ENCODE measurements around the gene FAM72B.
"Not testable (repeated sequence)": the region's sequence is repeated elsewhere in the genome, so short reads cannot be mapped to it uniquely, and the experiment has no call there.

- TF ChIP-seq, protein P1, sequence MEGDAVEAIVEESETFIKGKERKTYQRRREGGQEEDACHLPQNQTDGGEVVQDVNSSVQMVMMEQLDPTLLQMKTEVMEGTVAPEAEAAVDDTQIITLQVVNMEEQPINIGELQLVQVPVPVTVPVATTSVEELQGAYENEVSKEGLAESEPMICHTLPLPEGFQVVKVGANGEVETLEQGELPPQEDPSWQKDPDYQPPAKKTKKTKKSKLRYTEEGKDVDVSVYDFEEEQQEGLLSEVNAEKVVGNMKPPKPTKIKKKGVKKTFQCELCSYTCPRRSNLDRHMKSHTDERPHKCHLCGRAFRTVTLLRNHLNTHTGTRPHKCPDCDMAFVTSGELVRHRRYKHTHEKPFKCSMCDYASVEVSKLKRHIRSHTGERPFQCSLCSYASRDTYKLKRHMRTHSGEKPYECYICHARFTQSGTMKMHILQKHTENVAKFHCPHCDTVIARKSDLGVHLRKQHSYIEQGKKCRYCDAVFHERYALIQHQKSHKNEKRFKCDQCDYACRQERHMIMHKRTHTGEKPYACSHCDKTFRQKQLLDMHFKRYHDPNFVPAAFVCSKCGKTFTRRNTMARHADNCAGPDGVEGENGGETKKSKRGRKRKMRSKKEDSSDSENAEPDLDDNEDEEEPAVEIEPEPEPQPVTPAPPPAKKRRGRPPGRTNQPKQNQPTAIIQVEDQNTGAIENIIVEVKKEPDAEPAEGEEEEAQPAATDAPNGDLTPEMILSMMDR (IDR thresholded peaks at IDR 0.05) = not testable (repeated sequence)
- TF ChIP-seq POLR2A (IDR thresholded peaks at IDR 0.05) = not testable (repeated sequence)
These were observed 26.5 kb downstream of the FAM72B start for GRCh38 chr1:121157609-121158008.

All from esophagus squamous epithelium (tissue), 4 donors.